ENCODE results near the gene RAPGEFL1. TPM values are rescaled to one million over a fixed set of nuclear protein-coding genes. Genes with fewer than 3 reads are reported as not detected.

Gene RAPGEFL1
- total and polyA plus RNA-seq, 2 experiments from 2014 or later: 10.6 to 12.2 TPM

DNA sequence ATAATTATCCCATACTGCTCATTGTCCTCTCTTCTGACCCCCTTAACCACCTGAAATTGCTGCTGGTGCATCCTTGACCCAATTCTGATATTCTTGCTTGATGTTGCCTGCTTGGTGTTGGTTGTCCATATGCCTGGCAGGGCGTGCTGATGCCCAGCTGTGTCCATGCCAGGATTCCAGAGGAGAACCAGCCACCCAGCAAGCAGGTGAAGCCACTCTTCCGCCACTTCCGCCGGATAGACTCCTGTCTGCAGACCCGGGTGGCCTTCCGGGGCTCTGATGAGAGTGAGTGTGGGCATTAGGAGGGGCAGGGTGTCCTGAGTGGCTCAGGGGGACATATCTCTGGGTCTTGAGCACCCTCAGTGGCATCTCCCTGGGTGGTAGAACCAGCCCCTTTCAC is 11.4 kb downstream of the RAPGEFL1 start:
- no peaks in the 10 kb centered on the region for H3K27me3 ChIP-seq
- H3K4me1 ChIP-seq (ENCODE audit: low read depth): no peaks in the 10 kb centered on the region
- TF ChIP-seq CTCF (IDR thresholded peaks at IDR 0.05; ENCODE audit: low read depth, low read length): no peak
- DNase-seq (ENCODE audit: low read depth in 1 of 2, low spot score in 1 of 2): no peak
- H3K36me3 ChIP-seq: no peaks in the 10 kb centered on the region
- H3K4me3 ChIP-seq: no peak overlapping the region
- no peak overlapping the region for H3K27ac ChIP-seq
- H3K9me3 ChIP-seq (ENCODE audit: low read depth): no peaks in the 10 kb centered on the region

DNA sequence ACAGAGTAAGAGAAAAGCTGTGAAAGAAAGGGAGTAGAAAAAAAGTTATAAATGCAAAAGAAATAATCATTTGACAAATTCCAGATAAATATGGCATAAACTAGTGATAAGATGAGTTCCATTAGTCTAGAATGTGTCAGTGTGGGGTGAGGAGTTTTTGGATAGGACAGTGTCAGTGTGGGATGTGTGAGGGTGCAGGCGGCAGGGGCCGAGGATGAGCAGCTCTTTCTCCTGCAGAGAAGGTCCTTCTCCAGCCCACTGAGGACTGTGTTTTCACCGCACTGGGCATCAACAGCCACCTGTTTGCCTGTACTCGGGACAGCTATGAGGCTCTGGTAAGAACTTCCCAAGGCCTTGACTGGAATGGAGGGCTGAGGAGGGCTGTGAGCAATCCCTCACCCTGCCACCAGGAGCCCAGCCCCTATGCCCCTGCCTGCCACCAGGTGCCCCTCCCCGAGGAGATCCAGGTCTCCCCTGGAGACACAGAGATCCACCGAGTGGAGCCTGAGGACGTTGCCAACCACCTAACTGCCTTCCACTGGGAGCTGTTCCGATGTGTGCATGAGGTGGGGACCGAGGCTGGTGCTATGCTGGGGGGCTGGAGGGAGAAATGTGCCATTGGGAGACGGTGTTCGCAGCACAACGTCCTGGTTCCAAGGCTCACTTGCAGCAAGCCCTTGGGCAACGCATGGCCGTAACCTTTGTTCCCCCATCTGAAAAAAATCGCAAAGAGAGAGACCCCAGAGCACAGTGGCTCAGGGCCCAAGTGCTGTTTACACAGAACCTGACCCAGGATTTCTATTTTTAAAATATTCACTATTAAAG is 13.1 kb downstream of the RAPGEFL1 start:
- no peaks in the 10 kb centered on the region for H3K4me1 ChIP-seq (ENCODE audit: low read depth)
- H3K4me3 ChIP-seq: no peak overlapping the region
- H3K27me3 ChIP-seq: no peaks in the 10 kb centered on the region
- H3K36me3 ChIP-seq: no peaks in the 10 kb centered on the region
- no peaks in the 10 kb centered on the region for H3K9me3 ChIP-seq (ENCODE audit: low read depth)
- TF ChIP-seq CTCF (IDR thresholded peaks at IDR 0.05; ENCODE audit: low read depth, low read length): peak; percentile 33
- DNase-seq (ENCODE audit: low read depth in 1 of 2, low spot score in 1 of 2): peak in 1 of 2 donors; percentile 34
- no peak overlapping the region for H3K27ac ChIP-seq

DNA sequence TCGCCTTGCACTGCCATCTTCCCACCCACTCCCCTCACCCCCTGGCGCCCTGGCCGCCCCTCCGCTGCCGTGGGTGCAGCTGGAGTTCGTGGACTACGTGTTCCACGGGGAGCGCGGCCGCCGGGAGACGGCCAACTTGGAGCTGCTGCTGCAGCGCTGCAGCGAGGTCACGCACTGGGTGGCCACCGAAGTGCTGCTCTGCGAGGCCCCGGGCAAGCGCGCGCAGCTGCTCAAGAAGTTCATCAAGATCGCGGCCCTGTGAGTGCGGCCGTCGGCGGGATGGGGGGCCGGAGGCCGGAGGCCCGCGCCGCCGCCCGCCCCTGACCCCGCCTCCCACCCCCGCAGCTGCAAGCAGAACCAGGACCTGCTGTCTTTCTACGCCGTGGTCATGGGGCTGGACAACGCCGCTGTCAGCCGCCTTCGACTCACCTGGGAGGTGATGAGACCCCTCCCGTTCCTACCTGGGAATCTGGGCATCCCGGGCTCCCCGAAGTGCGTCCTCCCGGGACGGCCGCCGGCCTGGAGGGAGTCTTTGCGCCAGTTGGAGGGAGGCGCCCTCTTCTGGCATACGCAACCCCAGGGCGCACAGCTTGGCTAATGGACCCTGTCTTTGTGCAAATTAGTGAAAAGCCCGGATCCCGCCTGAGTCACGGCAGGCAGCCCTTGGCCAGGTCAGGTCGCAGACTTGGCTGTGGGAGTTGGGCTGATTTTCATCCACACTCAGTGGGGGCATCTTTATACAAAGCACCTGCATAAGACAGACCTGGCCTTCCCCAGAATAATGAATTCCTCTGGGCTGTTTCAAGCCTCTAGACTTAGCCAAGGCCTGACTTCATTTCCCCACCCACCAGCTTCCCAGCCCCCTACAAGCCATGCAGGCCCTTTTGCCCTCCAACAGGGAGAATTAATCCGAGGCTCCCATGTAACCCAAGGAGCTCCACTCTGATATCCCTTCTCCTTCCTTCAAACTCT is 14.3 kb downstream of the RAPGEFL1 start:
- H3K36me3 ChIP-seq: no peaks in the 10 kb centered on the region
- H3K27me3 ChIP-seq: no peaks in the 10 kb centered on the region
- peak overlapping the region; percentile 23 for H3K4me3 ChIP-seq
- peak; percentile 77 to 81 for DNase-seq (ENCODE audit: low read depth in 1 of 2, low spot score in 1 of 2)
- H3K27ac ChIP-seq: no peak overlapping the region
- H3K4me1 ChIP-seq (ENCODE audit: low read depth): no peaks in the 10 kb centered on the region
- peak; percentile 74 for TF ChIP-seq CTCF (IDR thresholded peaks at IDR 0.05; ENCODE audit: low read depth, low read length)
- no peaks in the 10 kb centered on the region for H3K9me3 ChIP-seq (ENCODE audit: low read depth)

GRCh38 chr17:40192961-40193360 is 15.7 kb downstream of the RAPGEFL1 start:
- no peaks in the 10 kb centered on the region for H3K27me3 ChIP-seq
- H3K4me1 ChIP-seq (ENCODE audit: low read depth): no peaks in the 10 kb centered on the region
- no peak overlapping the region for H3K4me3 ChIP-seq
- H3K36me3 ChIP-seq: no peaks in the 10 kb centered on the region
- TF ChIP-seq CTCF (IDR thresholded peaks at IDR 0.05; ENCODE audit: low read depth, low read length): no peak
- H3K9me3 ChIP-seq (ENCODE audit: low read depth): no peaks in the 10 kb centered on the region
- no peak for DNase-seq (ENCODE audit: low read depth in 1 of 2, low spot score in 1 of 2)
- no peak overlapping the region for H3K27ac ChIP-seq

DNA sequence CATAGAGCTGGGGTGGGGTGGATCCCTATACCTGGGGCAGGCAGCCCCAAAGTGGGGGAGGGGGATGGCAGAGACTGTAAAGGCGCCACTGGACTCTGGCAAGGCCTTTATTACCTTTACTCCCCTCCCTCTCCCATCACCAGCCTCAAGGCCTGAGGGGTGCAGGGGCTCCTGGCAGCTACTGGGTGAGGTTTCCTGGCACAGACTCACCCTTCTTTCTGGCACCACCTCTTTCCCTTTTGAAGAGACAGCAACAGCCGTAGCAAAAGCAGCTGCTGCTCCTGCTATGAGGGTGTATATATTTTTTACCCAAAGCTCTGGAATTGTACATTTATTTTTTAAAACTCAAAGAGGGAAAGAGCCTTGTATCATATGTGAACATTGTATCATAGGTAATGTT is 17.6 kb downstream of the RAPGEFL1 start:
- Histone ChIP-seq H3K9me3 (ENCODE audit: low read depth) (no peaks in the 10 kb centered on the region), H3K27me3 (no peaks in the 10 kb centered on the region), H3K4me3 (no peak overlapping the region), H3K27ac (no peak overlapping the region), H3K36me3 (no peaks in the 10 kb centered on the region), H3K4me1 (ENCODE audit: low read depth) (no peaks in the 10 kb centered on the region)
- no peak for DNase-seq (ENCODE audit: low read depth in 1 of 2, low spot score in 1 of 2)
- TF ChIP-seq CTCF (IDR thresholded peaks at IDR 0.05; ENCODE audit: low read depth, low read length): no peak

Data from cardiac muscle cell (in vitro differentiated cells and primary cell).